Activated B cell treated with CpG ODN at 0.5 μM for 24 hours (primary cell): ENCODE results near the gene CHD1. TPM values are rescaled to one million over a fixed set of nuclear protein-coding genes. Genes with fewer than 3 reads are reported as not detected.

ENCODE experiments used
- ATAC-seq: fragments of 200-7000 bp; cut with Tn5 transposase; one replicate; pipeline ENCODE4 v1.10.0; 2021; ENCODE audit warnings: low read depth, mild to moderate bottlenecking, moderate library complexity
- CTCF ChIA-PET: fragments of 350-600 bp; sonication (Branson Sonifier 250); formaldehyde crosslinking; loops from one replicate; lab custom pipeline; 2021; ENCODE audit warnings: antibody characterized with exemption; lab: Charles Lee
- POLR2A ChIA-PET: fragments of 350-600 bp; sonication (Branson Sonifier 250); formaldehyde crosslinking; loops from one replicate; lab custom pipeline; 2021; ENCODE audit warnings: antibody characterized with exemption; lab: Charles Lee
- DNase-seq: peaks from one replicate; pipeline ENCODE4 v3.0.0; 2022
- H3K27ac Mint-ChIP-seq: one replicate; pipeline ENCODE4 v1.8.0; 2020; ENCODE audit warnings: mixed read lengths
- H3K27me3 Mint-ChIP-seq: one replicate; pipeline ENCODE4 v1.8.0; 2021; ENCODE audit warnings: mixed read lengths
- H3K36me3 Mint-ChIP-seq: one replicate; pipeline ENCODE4 v1.8.0; 2021; ENCODE audit warnings: low read depth, mixed read lengths
- H3K4me1 Mint-ChIP-seq: one replicate; pipeline ENCODE4 v1.8.0; 2021; ENCODE audit warnings: mixed read lengths
- H3K4me3 Mint-ChIP-seq: one replicate; pipeline ENCODE4 v1.8.0; 2020; ENCODE audit warnings: mild to moderate bottlenecking, mixed read lengths
- H3K9me3 Mint-ChIP-seq: one replicate; pipeline ENCODE4 v1.8.0; 2020; ENCODE audit warnings: mixed read lengths
- intact Hi-C: fragments of 100-400 bp; cut with micrococcal nuclease; formaldehyde crosslinking; loops from one replicate; pipeline ENCODE4 v1.15.1; 2024
- total RNA-seq: library from RNA; stranded (reverse); gene quantifications from 2 replicates; pipeline ENCODE4 v1.2.3, GENCODE V29; 2022
- TF ChIP-seq, protein P1 (sequence below): fragments of 200-600 bp; IDR thresholded peaks from one replicate; pipeline ENCODE4 v1.8.0; 2022; ENCODE audit warnings: antibody characterized with exemption, mild to moderate bottlenecking

The CHD1 gene
- total RNA-seq, 1 donor from 2014 or later = 77.5 TPM

DNA sequence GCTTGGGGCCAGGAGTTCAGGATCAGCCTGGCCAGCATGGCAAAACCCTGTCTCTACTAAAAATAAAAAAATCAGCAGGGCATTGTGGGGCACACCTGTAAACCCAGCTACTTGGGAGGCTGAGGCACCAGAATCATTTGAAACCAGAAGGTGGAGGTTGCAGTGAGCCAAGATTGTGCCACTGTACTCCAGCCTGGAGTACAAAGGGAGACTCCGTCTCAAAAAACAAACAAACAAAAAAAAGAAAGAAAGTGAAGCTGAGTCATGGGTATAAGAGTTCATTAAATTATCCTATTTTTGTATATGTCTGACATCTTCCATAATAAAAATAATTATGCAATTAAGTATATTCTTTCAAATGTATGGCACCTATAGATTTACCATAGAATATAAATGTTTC, 37.2 kb downstream of the CHD1 start:
- ChIA-PET CTCF (interaction anchor here (0.7 kb wide), 1 partner anchor 13 kb away, joined by 3 read pairs; no protein-coding TSS in a partner anchor), POLR2A (no interaction called here)
- no peaks in the 10 kb centered on the region for H3K9me3 Mint-ChIP-seq
- TF ChIP-seq, protein P1, sequence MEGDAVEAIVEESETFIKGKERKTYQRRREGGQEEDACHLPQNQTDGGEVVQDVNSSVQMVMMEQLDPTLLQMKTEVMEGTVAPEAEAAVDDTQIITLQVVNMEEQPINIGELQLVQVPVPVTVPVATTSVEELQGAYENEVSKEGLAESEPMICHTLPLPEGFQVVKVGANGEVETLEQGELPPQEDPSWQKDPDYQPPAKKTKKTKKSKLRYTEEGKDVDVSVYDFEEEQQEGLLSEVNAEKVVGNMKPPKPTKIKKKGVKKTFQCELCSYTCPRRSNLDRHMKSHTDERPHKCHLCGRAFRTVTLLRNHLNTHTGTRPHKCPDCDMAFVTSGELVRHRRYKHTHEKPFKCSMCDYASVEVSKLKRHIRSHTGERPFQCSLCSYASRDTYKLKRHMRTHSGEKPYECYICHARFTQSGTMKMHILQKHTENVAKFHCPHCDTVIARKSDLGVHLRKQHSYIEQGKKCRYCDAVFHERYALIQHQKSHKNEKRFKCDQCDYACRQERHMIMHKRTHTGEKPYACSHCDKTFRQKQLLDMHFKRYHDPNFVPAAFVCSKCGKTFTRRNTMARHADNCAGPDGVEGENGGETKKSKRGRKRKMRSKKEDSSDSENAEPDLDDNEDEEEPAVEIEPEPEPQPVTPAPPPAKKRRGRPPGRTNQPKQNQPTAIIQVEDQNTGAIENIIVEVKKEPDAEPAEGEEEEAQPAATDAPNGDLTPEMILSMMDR = no peak
- H3K4me3 Mint-ChIP-seq = no peak overlapping the region
- no peaks in the 10 kb centered on the region for H3K4me1 Mint-ChIP-seq
- ATAC-seq (no peak), DNase-seq (no peak)
- no peak overlapping the region for H3K27ac Mint-ChIP-seq
- intact Hi-C loops = no loop called here
- peaks cover 78% of the 10 kb centered on the region for H3K36me3 Mint-ChIP-seq
- no peaks in the 10 kb centered on the region for H3K27me3 Mint-ChIP-seq

DNA sequence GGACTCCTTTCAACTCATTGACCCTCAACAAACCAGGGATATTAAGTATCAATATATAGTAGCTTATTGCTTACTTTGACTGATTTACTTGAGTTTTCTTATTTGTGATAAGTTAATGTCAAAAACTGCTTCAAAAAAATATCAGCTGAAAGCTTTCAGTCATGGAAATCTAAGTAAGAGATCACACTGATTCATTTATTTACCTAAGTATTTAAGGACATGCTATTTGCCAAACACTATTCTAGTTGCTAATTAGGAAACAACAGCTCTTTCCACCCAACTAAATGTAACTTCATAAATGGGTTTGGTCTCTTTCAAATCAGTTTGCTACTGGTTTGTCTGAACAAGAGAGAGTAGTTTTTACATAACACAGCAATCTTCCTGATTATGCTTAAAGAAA, 48.2 kb downstream of the CHD1 start:
- H3K27me3 Mint-ChIP-seq = no peaks in the 10 kb centered on the region
- POLR2A ChIA-PET = interaction anchor here (0.6 to 1.0 kb wide), 2 partner anchors 19 to 180 kb away, joined by 3 to 4 read pairs; no protein-coding TSS in a partner anchor
- peaks cover 6% of the 10 kb centered on the region for H3K4me1 Mint-ChIP-seq
- peaks cover 85% of the 10 kb centered on the region for H3K36me3 Mint-ChIP-seq
- intact Hi-C loops = no loop called here
- CTCF ChIA-PET = interaction anchor here (0.9 to 1.4 kb wide), 4 partner anchors 24 to 1650 kb away, joined by 3 to 5 read pairs (median 4); no protein-coding TSS in a partner anchor
- no peak overlapping the region for H3K27ac Mint-ChIP-seq
- H3K9me3 Mint-ChIP-seq = no peaks in the 10 kb centered on the region
- TF ChIP-seq, protein P1 = no peak
- ATAC-seq (no peak), DNase-seq (no peak)
- no peak overlapping the region for H3K4me3 Mint-ChIP-seq

DNA sequence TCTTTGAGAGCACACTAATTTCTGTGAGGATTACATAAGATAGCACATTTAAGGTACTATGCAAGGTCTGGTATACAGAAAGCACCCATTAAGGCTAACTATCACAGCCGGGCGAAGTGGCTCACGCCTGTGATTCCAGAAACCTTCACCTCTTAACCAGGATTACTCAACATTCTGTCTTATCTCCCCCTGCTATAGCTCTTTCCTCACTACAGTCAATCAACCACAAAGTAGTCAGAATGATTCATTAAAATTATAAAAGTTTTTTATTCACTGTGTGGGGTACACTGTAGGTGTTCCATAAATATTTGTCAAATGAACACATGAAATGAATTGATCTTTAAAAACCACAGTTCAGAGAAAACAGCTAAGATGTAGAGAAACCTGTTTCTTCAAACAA, 48.7 kb downstream of the CHD1 start:
- H3K9me3 Mint-ChIP-seq = no peaks in the 10 kb centered on the region
- H3K27me3 Mint-ChIP-seq = no peaks in the 10 kb centered on the region
- no peak overlapping the region for H3K4me3 Mint-ChIP-seq
- CTCF ChIA-PET = interaction anchor here (0.9 to 1.4 kb wide), 4 partner anchors 24 to 1650 kb away, joined by 3 to 5 read pairs (median 4); no protein-coding TSS in a partner anchor
- intact Hi-C loops = no loop called here
- DNase-seq (no peak), ATAC-seq (no peak)
- TF ChIP-seq, protein P1 = no peak
- H3K36me3 Mint-ChIP-seq = peaks cover 85% of the 10 kb centered on the region
- peaks cover 6% of the 10 kb centered on the region for H3K4me1 Mint-ChIP-seq
- POLR2A ChIA-PET = interaction anchor here (1.0 kb wide), 1 partner anchor 180 kb away, joined by 3 read pairs; no protein-coding TSS in a partner anchor
- H3K27ac Mint-ChIP-seq = no peak overlapping the region

DNA sequence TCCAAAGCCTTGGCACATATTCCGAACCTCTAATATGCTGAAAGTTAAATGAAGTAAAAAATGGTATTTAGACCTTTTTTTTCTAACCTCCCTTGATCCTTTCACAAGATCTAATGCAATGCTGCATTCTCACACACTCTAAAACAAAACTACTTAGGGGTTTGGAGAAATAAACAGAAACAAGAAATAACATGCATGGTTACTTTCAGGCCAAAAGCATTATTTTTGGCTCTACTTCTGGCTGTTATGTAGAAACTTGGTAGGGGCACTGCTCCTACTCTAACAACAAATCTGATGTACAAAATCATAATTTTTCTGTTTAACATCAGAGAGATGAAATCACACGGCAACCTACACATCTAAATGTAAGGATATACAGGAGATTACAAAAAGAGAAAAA, 51.2 kb downstream of the CHD1 start:
- no peak overlapping the region for H3K4me3 Mint-ChIP-seq
- H3K9me3 Mint-ChIP-seq = no peaks in the 10 kb centered on the region
- ATAC-seq (no peak), DNase-seq (no peak)
- ChIA-PET POLR2A (no interaction called here), CTCF (no interaction called here)
- H3K27ac Mint-ChIP-seq = no peak overlapping the region
- H3K27me3 Mint-ChIP-seq = no peaks in the 10 kb centered on the region
- intact Hi-C loops = no loop called here
- peaks cover 6% of the 10 kb centered on the region for H3K4me1 Mint-ChIP-seq
- H3K36me3 Mint-ChIP-seq = peaks cover 79% of the 10 kb centered on the region
- TF ChIP-seq, protein P1 = no peak

DNA sequence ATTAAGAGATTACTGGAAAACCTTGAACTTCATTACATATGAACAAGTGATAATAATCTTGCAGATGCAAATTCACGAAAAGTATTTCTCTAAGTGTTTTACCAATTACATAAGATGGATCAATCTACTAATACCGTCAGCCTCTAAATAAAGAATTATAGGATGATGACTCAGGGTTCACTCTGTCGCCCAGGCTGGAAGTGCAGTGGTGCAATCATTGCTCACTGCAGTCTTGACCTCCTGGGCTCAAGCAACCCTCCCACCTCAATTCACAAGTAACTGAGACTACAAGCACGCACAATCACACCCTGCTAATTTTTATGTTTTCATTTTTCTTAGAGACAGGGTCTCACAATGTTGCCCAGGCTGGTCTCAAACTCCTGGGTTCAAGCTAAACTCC, 56.1 kb downstream of the CHD1 start:
- peaks cover 4% of the 10 kb centered on the region for H3K4me1 Mint-ChIP-seq
- H3K36me3 Mint-ChIP-seq = peaks cover 78% of the 10 kb centered on the region
- intact Hi-C loops = no loop called here
- H3K27ac Mint-ChIP-seq = no peak overlapping the region
- DNase-seq (no peak), ATAC-seq (no peak)
- no peaks in the 10 kb centered on the region for H3K9me3 Mint-ChIP-seq
- ChIA-PET CTCF (no interaction called here), POLR2A (no interaction called here)
- no peaks in the 10 kb centered on the region for H3K27me3 Mint-ChIP-seq
- H3K4me3 Mint-ChIP-seq = no peak overlapping the region
- TF ChIP-seq, protein P1 = no peak
